ENCODE results near the gene INKA2.

DNA sequence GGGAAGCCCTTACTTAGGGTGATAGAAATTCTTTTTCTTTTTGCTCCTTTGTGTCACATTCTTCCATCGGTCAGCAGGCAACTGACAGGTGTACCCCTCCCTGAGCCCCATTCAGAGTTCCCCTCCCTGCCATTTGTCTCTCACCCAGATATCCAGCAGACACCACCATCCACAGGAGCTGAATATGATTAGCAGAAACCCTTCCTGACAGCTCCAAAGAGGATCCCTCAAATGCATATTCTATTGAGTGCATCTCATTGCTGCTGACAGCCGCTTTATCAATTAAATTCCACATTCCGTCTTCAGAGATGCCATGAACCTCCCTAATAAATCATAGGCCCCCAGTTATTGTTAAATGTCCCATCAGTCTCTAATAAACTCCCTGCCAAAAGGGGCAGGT, 10.4 kb upstream of the INKA2 start:
- TF ChIP-seq, protein P1, sequence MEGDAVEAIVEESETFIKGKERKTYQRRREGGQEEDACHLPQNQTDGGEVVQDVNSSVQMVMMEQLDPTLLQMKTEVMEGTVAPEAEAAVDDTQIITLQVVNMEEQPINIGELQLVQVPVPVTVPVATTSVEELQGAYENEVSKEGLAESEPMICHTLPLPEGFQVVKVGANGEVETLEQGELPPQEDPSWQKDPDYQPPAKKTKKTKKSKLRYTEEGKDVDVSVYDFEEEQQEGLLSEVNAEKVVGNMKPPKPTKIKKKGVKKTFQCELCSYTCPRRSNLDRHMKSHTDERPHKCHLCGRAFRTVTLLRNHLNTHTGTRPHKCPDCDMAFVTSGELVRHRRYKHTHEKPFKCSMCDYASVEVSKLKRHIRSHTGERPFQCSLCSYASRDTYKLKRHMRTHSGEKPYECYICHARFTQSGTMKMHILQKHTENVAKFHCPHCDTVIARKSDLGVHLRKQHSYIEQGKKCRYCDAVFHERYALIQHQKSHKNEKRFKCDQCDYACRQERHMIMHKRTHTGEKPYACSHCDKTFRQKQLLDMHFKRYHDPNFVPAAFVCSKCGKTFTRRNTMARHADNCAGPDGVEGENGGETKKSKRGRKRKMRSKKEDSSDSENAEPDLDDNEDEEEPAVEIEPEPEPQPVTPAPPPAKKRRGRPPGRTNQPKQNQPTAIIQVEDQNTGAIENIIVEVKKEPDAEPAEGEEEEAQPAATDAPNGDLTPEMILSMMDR (IDR thresholded peaks at IDR 0.05), result no peak
- no peak for TF ChIP-seq POLR2A (IDR thresholded peaks at IDR 0.05)
